H1 (cell line): ENCODE measurements around the gene COPS9. TPM values are rescaled to one million over a fixed set of nuclear protein-coding genes. Genes with fewer than 3 reads are reported as not detected.

ENCODE experiments used
- CTCF ChIA-PET: fragments of 300-600 bp; sonication (Branson Sonifier 250); formaldehyde crosslinking; loops from one replicate; lab custom pipeline; 2021; ENCODE audit not compliant: partially characterized antibody; lab: Charles Lee
- POLR2A ChIA-PET: fragments of 300-600 bp; sonication (Branson Sonifier 250); formaldehyde crosslinking; loops from one replicate; lab custom pipeline; 2021; ENCODE audit warnings: inconsistent platforms; ENCODE audit not compliant: partially characterized antibody; lab: Charles Lee
- DNase-seq, 2 experiments: peaks; one replicate each; pipeline versions ENCODE4 v3.0.0 to v3.0.0-alpha.2; 2010 to 2022; ENCODE audit warnings: low spot score in 2 of 2, low read depth in 1 of 2, mixed read lengths in 1 of 2
- FAIRE-seq: peaks from 2 replicates; lab custom pipeline; 2011; peaks lifted over from hg19 to GRCh38; lab: Jason Lieb, UNC
- H2AFZ ChIP-seq: 2 replicates; pipeline ENCODE4 v1.8.1; 2012; ENCODE audit warnings: low read length, inconsistent platforms
- H2AK5ac ChIP-seq: 2 replicates; pipeline ENCODE4 v1.6.1; 2013; ENCODE audit warnings: low read depth, low read length
- H2BK120ac ChIP-seq: replicated peaks from 2 replicates; pipeline ENCODE3; 2013; ENCODE audit warnings: low read depth, low read length, inconsistent platforms
- H2BK12ac ChIP-seq: 2 replicates; pipeline ENCODE4 v1.6.1; 2013; ENCODE audit warnings: low read depth, low read length
- H2BK15ac ChIP-seq: 2 replicates; pipeline ENCODE4 v1.6.1; 2013; ENCODE audit warnings: low read length
- H2BK20ac ChIP-seq: 2 replicates; pipeline ENCODE4 v1.6.1; 2013; ENCODE audit warnings: low read length
- H2BK5ac ChIP-seq: 2 replicates; pipeline ENCODE4 v1.6.1; 2013; ENCODE audit warnings: low read depth, low read length
- H3K14ac ChIP-seq: 2 replicates; pipeline ENCODE4 v1.6.1; 2013; ENCODE audit warnings: inconsistent platforms; ENCODE audit not compliant: insufficient read length
- H3K18ac ChIP-seq: 2 replicates; pipeline ENCODE4 v1.6.1; 2013; ENCODE audit warnings: low read length; ENCODE audit errors: extremely low read depth
- H3K23ac ChIP-seq: 2 replicates; pipeline ENCODE4 v1.6.1; 2013; ENCODE audit warnings: inconsistent platforms; ENCODE audit not compliant: insufficient read length
- H3K23me2 ChIP-seq: 2 replicates; pipeline ENCODE4 v1.6.1; 2013; ENCODE audit warnings: low read depth, low read length
- H3K27ac ChIP-seq: 2 replicates; pipeline ENCODE4 v1.6.1; 2011; ENCODE audit warnings: low read depth, low read length, inconsistent platforms
- H3K27me3 ChIP-seq, 4 experiments: replicated peaks in 1 of 4; 1 replicate in 1 of 4; 2 replicates in 3 of 4; pipeline versions ENCODE4 v1.6.1 to v1.8.1; 2011 to 2013; ENCODE audit warnings: low read length in 3 of 4, mild to moderate bottlenecking in 3 of 4, inconsistent platforms in 2 of 4, mixed read lengths in 2 of 4, moderate library complexity in 1 of 4; ENCODE audit not compliant: control insufficient read depth in 3 of 4, insufficient read depth in 3 of 4; ENCODE audit errors: extremely low read depth in 1 of 4
- H3K36me3 ChIP-seq, 4 experiments: 2 replicates each; pipeline versions ENCODE4 v1.6.1 to v1.8.1; 2011 to 2013; ENCODE audit warnings: mild to moderate bottlenecking in 4 of 4, low read length in 3 of 4, moderate library complexity in 2 of 4, control low read depth in 1 of 4, inconsistent platforms in 1 of 4; ENCODE audit not compliant: insufficient read depth in 4 of 4, control insufficient read depth in 2 of 4
- H3K4ac ChIP-seq: replicated peaks from 2 replicates; pipeline ENCODE3; 2013; ENCODE audit warnings: low read length, low read depth, mixed read lengths, inconsistent platforms; ENCODE audit not compliant: insufficient read length
- H3K4me1 ChIP-seq, 4 experiments: replicated peaks in 1 of 4; 1 replicate in 1 of 4; 2 replicates in 3 of 4; pipeline versions ENCODE4 v1.6.1 to v1.8.1; 2011 to 2013; ENCODE audit warnings: low read length in 3 of 4, inconsistent platforms in 2 of 4, mixed read lengths in 1 of 4; ENCODE audit not compliant: insufficient read depth in 4 of 4, control insufficient read depth in 3 of 4
- H3K4me2 ChIP-seq, 2 experiments: 2 replicates each; pipeline versions ENCODE4 v1.6.1 to v1.8.1; 2011 to 2013; ENCODE audit warnings: low read depth in 2 of 2, low read length in 2 of 2, control low read depth in 1 of 2, inconsistent platforms in 1 of 2, mild to moderate bottlenecking in 1 of 2; ENCODE audit not compliant: insufficient read depth in 1 of 2
- H3K4me3 ChIP-seq, 4 experiments: fragments of 200-600, 300-600 bp in 1 of 4; sonication (generic), shearing (Covaris generic), sonication (Bioruptor Twin) in 1 of 4; 2 replicates each; pipeline versions ENCODE4 v1.5.1 to v1.8.1; 2011 to 2016; ENCODE audit warnings: low read length in 4 of 4, low read depth in 3 of 4, control low read depth in 2 of 4, inconsistent platforms in 2 of 4, mild to moderate bottlenecking in 2 of 4, mixed read lengths in 1 of 4, moderate library complexity in 1 of 4; ENCODE audit not compliant: insufficient read depth in 2 of 4; ENCODE audit errors: extremely low read depth in 1 of 4
- H3K56ac ChIP-seq: replicated peaks from 2 replicates; pipeline ENCODE3; 2013; ENCODE audit warnings: low read depth, mild to moderate bottlenecking, mixed read lengths, low read length, inconsistent platforms; ENCODE audit not compliant: insufficient read length
- H3K79me1 ChIP-seq: 2 replicates; pipeline ENCODE4 v1.6.1; 2013; ENCODE audit warnings: low read depth, low read length, control low read depth
- H3K79me2 ChIP-seq, 2 experiments: 2 replicates each; pipeline versions ENCODE4 v1.6.1 to v1.8.1; 2012 to 2013; ENCODE audit warnings: low read length in 2 of 2, mild to moderate bottlenecking in 2 of 2, inconsistent platforms in 1 of 2; ENCODE audit not compliant: insufficient read depth in 2 of 2, control insufficient read depth in 1 of 2
- H3K9ac ChIP-seq, 4 experiments: replicated peaks in 1 of 4; 1 replicate in 1 of 4; 2 replicates in 3 of 4; pipeline versions ENCODE4 v1.6.1 to v1.8.1; 2011 to 2013; ENCODE audit warnings: low read depth in 3 of 4, low read length in 3 of 4, control low read depth in 2 of 4, mild to moderate bottlenecking in 2 of 4, moderate library complexity in 2 of 4, inconsistent platforms in 1 of 4; ENCODE audit errors: extremely low read depth in 1 of 4
- H3K9me3 ChIP-seq, 2 experiments: 2 replicates each; pipeline versions ENCODE4 v1.6.1 to v1.8.1; 2012 to 2013; ENCODE audit warnings: mild to moderate bottlenecking in 2 of 2, moderate library complexity in 2 of 2, control low read depth in 1 of 2, inconsistent platforms in 1 of 2, low read depth in 1 of 2, low read length in 1 of 2, mixed read lengths in 1 of 2; ENCODE audit not compliant: insufficient read depth in 2 of 2
- H4K20me1 ChIP-seq, 2 experiments: replicated peaks in 1 of 2; 2 replicates each; pipeline versions ENCODE3 to v1.8.1; 2011 to 2013; ENCODE audit warnings: inconsistent platforms in 2 of 2, low read length in 2 of 2, mild to moderate bottlenecking in 1 of 2; ENCODE audit not compliant: insufficient read depth in 2 of 2, control insufficient read depth in 1 of 2
- H4K5ac ChIP-seq: 2 replicates; pipeline ENCODE4 v1.6.1; 2013; ENCODE audit warnings: low read length, low read depth, mixed read lengths, inconsistent platforms; ENCODE audit not compliant: insufficient read length
- H4K8ac ChIP-seq: 2 replicates; pipeline ENCODE4 v1.8.0; 2013; ENCODE audit warnings: mild to moderate bottlenecking, moderate library complexity, low read length, inconsistent platforms; ENCODE audit not compliant: insufficient read depth; ENCODE audit errors: extremely low read depth
- H4K91ac ChIP-seq: replicated peaks from 2 replicates; pipeline ENCODE3; 2013; ENCODE audit warnings: low read length, mixed read lengths, inconsistent platforms; ENCODE audit not compliant: insufficient read length
- BRCA1 ChIP-seq: IDR thresholded peaks from 2 replicates; pipeline ENCODE4 v1.6.1; 2012; ENCODE audit warnings: low read depth, low read length, improper control_type of control experiment
- CEBPB ChIP-seq: IDR thresholded peaks from 2 replicates; pipeline ENCODE4 v1.6.1; 2012; ENCODE audit warnings: low read depth, low read length
- CREB1 ChIP-seq: IDR thresholded peaks from 2 replicates; pipeline ENCODE4 v1.6.1; 2012; ENCODE audit warnings: inconsistent platforms
- KDM4A ChIP-seq: IDR thresholded peaks from one replicate; pipeline ENCODE4 v1.7.1; 2012; ENCODE audit warnings: low read depth, mild to moderate bottlenecking, moderate library complexity, low read length, inconsistent platforms; ENCODE audit not compliant: severe bottlenecking
- NANOG ChIP-seq: IDR thresholded peaks from 2 replicates; pipeline ENCODE4 v1.6.1; 2011; ENCODE audit warnings: low read length, low read depth, mild to moderate bottlenecking, inconsistent platforms; ENCODE audit not compliant: insufficient read depth, poor library complexity, severe bottlenecking
- SAP30 ChIP-seq: fragments of 300-600 bp; sonication (generic); IDR thresholded peaks from 2 replicates; pipeline ENCODE4 v1.7.1; 2012; ENCODE audit warnings: low read length, moderate library complexity, mild to moderate bottlenecking, inconsistent platforms; ENCODE audit not compliant: insufficient read depth, insufficient replicate concordance
- ZNF274 ChIP-seq: IDR thresholded peaks from 2 replicates; pipeline ENCODE4 v1.7.0; 2012; ENCODE audit warnings: low read length, borderline replicate concordance; ENCODE audit errors: extremely low read depth
- WGBS, 2 experiments: shearing (Covaris generic) in 1 of 2; methylation state at CpG; one replicate each; pipeline versions ENCODE4 v1.1.6 to v1.1.7; 2013 to 2015; ENCODE audit warnings: low lambda C conversion rate in 2 of 2, mixed read lengths in 2 of 2, inconsistent platforms in 1 of 2, low coverage in 1 of 2, missing lambda C conversion rate in 1 of 2; ENCODE audit not compliant: insufficient replicate concordance in 2 of 2, insufficient coverage in 1 of 2, insufficient read length in 1 of 2; ENCODE audit errors: extremely low coverage in 1 of 2, missing lambda C conversion rate in 1 of 2; 5-methylcytosine and 5-hydroxymethylcytosine counted together
- polyA plus RNA-seq, 7 experiments: library from polyadenylated mRNA; depleted of rRNA in 3 of 7; stranded (reverse) in 5 of 7; unstranded in 2 of 7; fragments of >200 nt in 5 of 7; fragments of 200-250 nt in 2 of 7; gene quantifications; 1 replicate in 5 of 7; 2 replicates in 1 of 7; 4 replicates in 1 of 7; pipeline versions ENCODE4 v1.2.1 to v1.2.3, GENCODE V29; 2011 to 2013; ENCODE audit warnings: missing spikeins in 2 of 7, mixed read lengths in 2 of 7
- total RNA-seq: library from RNA; stranded (reverse); fragmentation: NEBNext Ultra II Directional; extraction: Animal tissue kit (Norgen Biotek cat#: 25700); gene quantifications from 2 replicates; pipeline ENCODE4 v1.2.1, GENCODE V29; 2021

Gene COPS9
- total and polyA plus RNA-seq, 2 of the 8 experiments (the other 6 are each of a cell fraction or from before 2014, with no cell fraction given): 154 to 234 TPM

GRCh38 chr2:240165661-240166060 lies 29.6 kb upstream of the COPS9 start:
- TF ChIP-seq BRCA1 (no peak), KDM4A (no peak), CREB1 (no peak), SAP30 (no peak), CEBPB (no peak), ZNF274 (no peak), NANOG (no peak)

More at GRCh38 chr2:240165661-240166060, 29.6 kb upstream of the COPS9 start:
- no peak overlapping the region for H4K91ac ChIP-seq
- H3K4ac ChIP-seq: no peak overlapping the region
- H2BK20ac ChIP-seq: no peak overlapping the region
- H3K4me3 ChIP-seq: no peak overlapping the region
- ChIA-PET CTCF (no interaction called here), POLR2A (no interaction called here)
- no peak overlapping the region for H2BK120ac ChIP-seq
- H3K27ac ChIP-seq: no peak overlapping the region
- no peaks in the 10 kb centered on the region for H3K36me3 ChIP-seq
- H4K5ac ChIP-seq: no peak overlapping the region
- H3K14ac ChIP-seq: no peak overlapping the region
- peaks cover 3% of the 10 kb centered on the region; the same call in 1 of the 2 replicates for H3K23me2 ChIP-seq
- H2AK5ac ChIP-seq: no peak overlapping the region
- no peak overlapping the region for H2BK5ac ChIP-seq
- no peak overlapping the region for H2BK15ac ChIP-seq
- H3K9me3 ChIP-seq: peaks cover 0 to 4% of the 10 kb centered on the region in 2 experiments; a peak in 2 of 4 replicates
- no peak overlapping the region for H3K18ac ChIP-seq
- no peaks in the 10 kb centered on the region for H3K79me1 ChIP-seq
- H3K56ac ChIP-seq: no peak overlapping the region
- no peak overlapping the region for H3K4me2 ChIP-seq
- H3K27me3 ChIP-seq: no peaks in the 10 kb centered on the region; a peak in 1 of 7 replicates
- no peak overlapping the region for H4K8ac ChIP-seq
- whole genome bisulfite sequencing, 2 experiments: 82% methylated on average over 4 of the region's 4 CpGs; no CpG with 5 or more reads in 1 of the 2 experiments
- no peaks in the 10 kb centered on the region for H3K4me1 ChIP-seq
- DNase-seq (no peak), FAIRE-seq (no peak)
- H3K23ac ChIP-seq: no peak overlapping the region
- no peaks in the 10 kb centered on the region for H4K20me1 ChIP-seq
- no peak overlapping the region for H2BK12ac ChIP-seq
- no peak overlapping the region for H3K9ac ChIP-seq
- H3K79me2 ChIP-seq: no peaks in the 10 kb centered on the region
- no peak overlapping the region for H2AFZ ChIP-seq
